PFSK-1 (cell line): ENCODE measurements around the gene ADAM15.
A peak's percentile ranks its signal among the peaks of the same experiment; 100 is the strongest.

Source experiments
- FOXP2 ChIP-seq: optimal IDR thresholded peaks from 2 replicates; pipeline ENCODE3; 2011; ENCODE audit warnings: borderline replicate concordance, control low read depth, inconsistent platforms; ENCODE audit not compliant: insufficient read depth; ENCODE audit errors: extremely low read length, extremely low read depth
- POLR2AphosphoS5 ChIP-seq: IDR thresholded peaks from 2 replicates; pipeline ENCODE4 v1.6.1; 2012; ENCODE audit warnings: low read depth, mild to moderate bottlenecking, control low read depth, low read length, moderate library complexity
- REST ChIP-seq, 2 experiments: IDR thresholded peaks; 2 replicates each; pipeline versions ENCODE4 v1.6.1 to v1.8.0; 2011 to 2012; ENCODE audit warnings: low read depth in 2 of 2, low read length in 2 of 2, control low read depth in 1 of 2, inconsistent platforms in 1 of 2, mild to moderate bottlenecking in 1 of 2, moderate library complexity in 1 of 2; ENCODE audit not compliant: insufficient read depth in 1 of 2
- SIN3A ChIP-seq: IDR thresholded peaks from 2 replicates; pipeline ENCODE4 v1.6.1; 2012; ENCODE audit warnings: mild to moderate bottlenecking, low read length, moderate library complexity, borderline replicate concordance; ENCODE audit not compliant: insufficient read depth
- TAF1 ChIP-seq: IDR thresholded peaks from 2 replicates; pipeline ENCODE4 v1.6.1; 2012; ENCODE audit warnings: low read length, control low read depth, borderline replicate concordance; ENCODE audit not compliant: insufficient read depth

The ADAM15 gene

GRCh38 chr1:155083052-155083541 is 32.0 kb downstream of the ADAM15 start:
- TF ChIP-seq TAF1 (no peak), FOXP2 (no peak), SIN3A (no peak), REST (IDR thresholded peaks at IDR 0.05; ENCODE audit: insufficient read depth in 1 of 2, low read depth in 2 of 2, low read length in 2 of 2) (no peak), POLR2AphosphoS5 (no peak)

- TF ChIP-seq POLR2AphosphoS5 = no peak
- TF ChIP-seq TAF1 = no peak
- TF ChIP-seq REST (IDR thresholded peaks at IDR 0.05; ENCODE audit: insufficient read depth in 1 of 2, low read depth in 2 of 2, low read length in 2 of 2) = no peak
- no peak for TF ChIP-seq SIN3A
- TF ChIP-seq FOXP2 = no peak
Measured at GRCh38 chr1:155083865-155084721, 33.0 kb downstream of the ADAM15 start.

GRCh38 chr1:155084722-155085503 is 33.8 kb downstream of the ADAM15 start:
- TF ChIP-seq SIN3A (0 out of 2 replicates have a peak, but pooled peaks have one; percentile 72), REST (IDR thresholded peaks at IDR 0.05; ENCODE audit: insufficient read depth in 1 of 2, low read depth in 2 of 2, low read length in 2 of 2) (no peak), TAF1 (no peak; the same call in 1 of the 2 replicates), FOXP2 (no peak), POLR2AphosphoS5 (peak; percentile 75)

GRCh38 chr1:155085504-155086127 is 34.5 kb downstream of the ADAM15 start:
- TF ChIP-seq TAF1 (no peak), FOXP2 (no peak), POLR2AphosphoS5 (no peak), REST (IDR thresholded peaks at IDR 0.05; ENCODE audit: insufficient read depth in 1 of 2, low read depth in 2 of 2, low read length in 2 of 2) (no peak), SIN3A (no peak)
